ENCODE data around the gene SVIL.

DNA sequence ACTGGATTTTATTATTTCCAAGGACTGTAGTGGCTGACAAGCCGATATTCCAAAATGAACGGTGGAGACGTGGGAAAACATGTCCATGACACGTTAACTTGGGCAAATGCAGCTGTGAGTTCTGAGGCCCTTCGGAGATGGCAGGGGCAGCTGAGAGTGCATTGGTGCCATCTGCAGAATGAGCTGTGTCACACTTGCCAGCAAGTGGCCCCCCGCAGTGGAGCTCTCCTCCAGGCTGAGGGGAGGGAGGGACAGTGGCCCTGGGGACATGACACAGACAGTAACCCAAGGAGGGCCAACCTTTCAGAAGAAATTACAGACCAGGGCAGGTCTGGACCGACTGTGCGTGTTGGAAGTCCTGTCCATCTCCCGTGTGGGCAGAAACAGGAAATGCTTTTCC, 139.4 kb downstream of the SVIL start:
- TF ChIP-seq, protein P1, sequence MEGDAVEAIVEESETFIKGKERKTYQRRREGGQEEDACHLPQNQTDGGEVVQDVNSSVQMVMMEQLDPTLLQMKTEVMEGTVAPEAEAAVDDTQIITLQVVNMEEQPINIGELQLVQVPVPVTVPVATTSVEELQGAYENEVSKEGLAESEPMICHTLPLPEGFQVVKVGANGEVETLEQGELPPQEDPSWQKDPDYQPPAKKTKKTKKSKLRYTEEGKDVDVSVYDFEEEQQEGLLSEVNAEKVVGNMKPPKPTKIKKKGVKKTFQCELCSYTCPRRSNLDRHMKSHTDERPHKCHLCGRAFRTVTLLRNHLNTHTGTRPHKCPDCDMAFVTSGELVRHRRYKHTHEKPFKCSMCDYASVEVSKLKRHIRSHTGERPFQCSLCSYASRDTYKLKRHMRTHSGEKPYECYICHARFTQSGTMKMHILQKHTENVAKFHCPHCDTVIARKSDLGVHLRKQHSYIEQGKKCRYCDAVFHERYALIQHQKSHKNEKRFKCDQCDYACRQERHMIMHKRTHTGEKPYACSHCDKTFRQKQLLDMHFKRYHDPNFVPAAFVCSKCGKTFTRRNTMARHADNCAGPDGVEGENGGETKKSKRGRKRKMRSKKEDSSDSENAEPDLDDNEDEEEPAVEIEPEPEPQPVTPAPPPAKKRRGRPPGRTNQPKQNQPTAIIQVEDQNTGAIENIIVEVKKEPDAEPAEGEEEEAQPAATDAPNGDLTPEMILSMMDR (conservative IDR thresholded peaks at IDR 0.05; ENCODE audit: low read length) = no peak
- no peak for TF ChIP-seq EZH2phosphoT487 (IDR thresholded peaks at IDR 0.05; ENCODE audit: borderline replicate concordance)
